ENCODE measurements around the gene GSX2.
"Not testable (repeated sequence)": the region's sequence is repeated elsewhere in the genome, so short reads cannot be mapped to it uniquely, and the experiment has no call there.

GSX2 gene

DNA sequence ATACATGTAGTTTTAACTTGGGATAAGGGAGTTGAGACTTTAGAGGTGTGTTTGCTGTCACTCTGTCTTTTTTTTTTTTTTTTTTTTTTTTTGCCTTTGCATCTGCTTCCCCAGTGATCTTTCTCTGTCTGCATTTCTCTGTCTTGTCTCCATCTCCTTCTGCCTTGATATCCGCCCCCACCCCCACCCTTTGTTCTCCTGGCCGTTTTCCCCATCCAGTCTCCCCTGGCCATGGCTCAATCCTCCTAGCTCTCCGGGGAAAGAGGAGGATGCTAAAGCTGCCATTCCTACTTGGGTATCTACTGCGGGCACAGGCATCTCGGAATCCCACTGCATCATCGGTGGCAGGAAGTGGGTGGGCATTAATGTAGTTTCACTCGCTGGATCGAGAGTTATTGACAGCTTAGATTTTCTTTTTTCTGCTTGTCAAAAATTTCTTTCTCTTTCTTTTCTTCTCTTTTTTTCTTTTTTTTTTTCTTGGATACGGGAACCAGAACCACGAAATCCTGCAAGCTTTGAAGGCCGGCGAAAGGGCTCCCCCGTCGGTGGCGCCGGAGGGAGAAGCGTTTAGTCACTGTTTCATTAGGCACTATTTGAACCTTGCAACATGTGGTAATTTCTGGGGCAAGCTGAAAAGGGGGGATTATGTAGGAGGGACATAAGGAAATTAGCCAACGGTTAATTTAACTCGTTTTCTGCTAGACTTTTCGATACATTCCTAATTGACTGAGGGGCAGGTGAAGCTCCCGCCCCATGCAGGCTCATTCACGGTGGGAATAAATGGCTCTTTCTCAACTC lies 8.2 kb downstream of the GSX2 start:
- DNase-seq = no peak

DNA sequence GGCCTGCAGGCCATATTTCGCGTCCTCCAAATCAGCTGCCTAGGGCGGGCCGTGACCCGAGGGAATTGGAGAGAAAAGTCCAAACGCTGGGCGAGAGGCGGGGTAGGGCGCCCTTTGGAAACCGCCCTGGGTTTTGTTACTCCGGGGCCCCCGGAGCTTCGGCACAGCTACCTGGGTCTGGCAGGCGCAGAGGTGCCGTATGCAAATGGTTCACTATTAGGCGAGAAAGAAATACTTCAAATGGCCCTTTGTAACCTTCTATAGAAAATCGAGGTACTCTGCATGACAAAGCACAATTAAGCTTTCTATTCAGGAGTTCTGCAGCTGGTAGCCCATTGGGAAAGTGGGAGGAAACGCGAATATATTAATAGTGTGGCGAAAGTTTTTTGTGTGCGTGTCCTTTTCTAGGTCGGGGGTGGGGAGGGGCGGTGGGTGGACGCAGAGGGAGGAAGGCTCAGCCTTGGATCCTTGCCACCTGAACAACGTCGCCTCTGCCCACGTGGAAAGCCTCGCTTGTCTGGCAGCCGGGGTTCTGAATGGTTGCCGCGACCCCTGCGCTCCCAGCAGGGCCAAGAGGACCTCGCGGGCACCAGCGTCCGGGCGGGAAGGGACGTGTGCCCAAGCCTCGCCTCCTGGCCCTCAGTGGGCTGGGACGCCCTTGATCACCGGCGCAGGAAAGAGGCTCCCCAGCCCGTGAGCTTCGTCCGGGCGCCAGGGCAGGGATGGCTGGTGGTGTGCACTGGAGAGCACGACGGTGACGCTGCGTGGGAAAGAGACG lies 9.5 kb downstream of the GSX2 start:
- no peak for DNase-seq

DNA sequence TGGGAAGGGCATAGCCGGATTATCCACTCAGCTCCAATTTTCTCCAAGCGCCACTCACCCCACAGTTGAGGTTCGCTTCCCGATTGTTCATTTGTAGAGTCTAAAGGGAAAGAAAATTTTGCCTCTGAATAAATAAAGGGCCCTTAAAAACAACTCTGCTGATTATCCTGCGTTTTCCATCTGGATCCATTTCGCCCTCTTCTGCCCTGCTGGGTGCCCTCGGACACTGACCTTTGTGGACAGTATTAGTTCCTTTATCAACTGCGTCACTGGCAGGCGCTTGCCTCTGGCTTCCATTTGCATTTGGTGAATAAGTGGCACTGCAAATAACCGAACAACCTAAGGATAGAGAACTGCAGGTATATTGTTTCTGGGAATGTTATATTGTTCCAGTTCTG lies 10.1 kb downstream of the GSX2 start:
- DNase-seq = no peak

DNA sequence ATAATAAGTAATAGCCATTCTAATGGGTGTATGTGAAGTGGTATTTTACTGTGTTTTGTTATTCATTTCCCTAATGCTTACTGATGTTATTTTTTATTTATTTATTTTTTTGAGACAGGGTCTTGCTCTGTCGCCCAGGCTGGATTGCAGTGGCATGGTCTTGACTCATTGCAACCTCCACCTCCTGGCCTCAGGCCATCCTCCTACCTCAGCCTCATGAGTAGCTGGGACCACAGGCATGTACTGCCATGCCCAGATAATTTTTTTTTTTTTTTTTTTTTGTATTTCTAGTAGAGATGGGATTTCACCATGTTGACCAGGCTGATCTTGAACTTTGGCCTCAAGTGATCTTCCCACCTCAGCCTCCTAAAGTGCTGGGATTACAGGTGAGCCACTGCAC lies 13.2 kb downstream of the GSX2 start:
- DNase-seq = not testable (repeated sequence)

DNA sequence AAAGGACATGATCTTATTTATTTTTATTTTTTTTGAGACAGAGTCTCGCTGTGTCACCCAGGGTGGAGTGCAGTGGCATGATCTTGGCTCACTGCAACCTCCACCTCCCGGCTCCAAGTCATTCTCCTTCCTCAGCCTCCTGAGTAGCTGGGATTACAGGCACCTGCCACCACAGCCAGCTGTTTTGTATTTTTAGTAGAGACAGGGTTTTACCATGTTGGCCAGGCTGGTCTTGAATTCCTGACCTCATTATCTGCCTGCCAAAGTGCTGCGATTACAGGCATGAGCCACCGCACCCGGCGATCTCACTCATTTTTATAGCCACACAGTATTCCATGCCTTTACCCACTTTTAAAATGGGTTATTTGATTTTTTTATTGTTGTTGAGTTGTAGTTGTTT lies 16.3 kb downstream of the GSX2 start:
- not testable (repeated sequence) for DNase-seq

DNA sequence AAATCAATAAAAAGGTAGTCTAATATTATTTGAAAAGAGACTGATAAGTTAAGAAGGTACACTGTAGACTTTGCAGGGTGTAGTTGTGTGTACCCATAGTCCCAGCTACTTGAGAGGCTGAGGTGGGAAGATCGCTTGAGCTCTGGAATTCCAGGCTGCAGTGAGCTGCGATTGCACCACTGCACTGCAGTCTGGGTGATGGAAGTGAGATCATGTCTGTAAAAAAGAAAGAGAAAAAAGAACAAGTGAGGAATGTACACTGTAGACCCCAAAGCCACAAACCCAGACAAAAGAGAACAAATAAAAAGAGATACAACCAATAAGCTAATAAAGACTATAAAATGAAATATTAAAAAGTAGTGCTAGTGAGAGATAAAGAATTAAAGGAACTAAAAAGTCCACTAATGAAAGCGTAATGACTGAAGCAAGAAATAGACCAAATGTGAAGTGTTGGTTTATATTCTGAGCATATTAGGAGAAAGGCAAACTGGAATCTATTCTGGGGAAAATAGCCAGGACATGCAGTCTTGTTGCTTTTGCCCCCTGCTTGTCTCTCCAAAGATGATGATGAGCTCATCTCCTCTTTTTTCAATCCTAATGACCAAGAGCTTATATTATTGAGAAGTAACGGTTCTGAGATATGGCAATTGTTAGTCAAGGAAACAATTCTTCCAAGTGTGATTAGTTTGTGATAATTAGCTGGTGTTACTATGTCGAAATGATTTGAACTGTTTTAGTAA lies 19.1 kb downstream of the GSX2 start:
- no peak for DNase-seq

DNA sequence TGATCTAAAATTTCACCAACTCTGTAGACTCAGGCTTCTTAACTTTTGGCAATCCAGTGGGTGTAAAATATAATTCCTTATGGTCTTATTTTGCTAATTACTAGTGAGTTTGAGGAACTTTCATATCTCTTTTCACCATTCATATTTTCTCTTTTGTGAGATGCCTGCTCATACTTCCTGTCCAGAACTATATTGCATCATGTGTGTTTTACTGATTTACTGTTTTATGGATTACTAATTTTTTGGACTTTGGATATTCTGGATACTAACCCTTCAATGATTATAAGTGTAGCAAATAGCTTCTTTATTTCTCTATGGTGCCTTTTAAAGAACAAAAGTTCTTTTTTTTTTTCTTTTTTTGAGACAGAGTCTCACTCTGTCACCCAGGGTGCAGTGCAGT lies 20.6 kb downstream of the GSX2 start:
- no peak for DNase-seq

DNA sequence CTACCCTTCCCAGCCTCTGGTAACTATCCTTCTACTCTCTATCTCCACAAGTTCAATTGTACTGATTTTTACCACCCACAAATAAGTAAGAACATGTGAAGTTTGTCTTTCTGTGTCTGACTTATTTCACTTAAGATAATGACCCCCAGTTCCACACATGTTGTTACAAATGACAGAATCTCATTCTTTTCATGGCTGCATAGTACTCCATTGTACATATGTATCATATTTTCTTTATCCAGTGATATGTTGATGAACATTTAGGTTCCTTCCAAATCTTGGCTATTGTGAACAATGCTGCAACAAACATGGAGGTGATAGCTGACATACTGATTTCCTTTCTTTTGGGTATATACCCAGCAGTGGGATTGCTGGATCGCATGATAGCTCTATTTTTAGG lies 27.7 kb downstream of the GSX2 start:
- no peak for DNase-seq

DNA sequence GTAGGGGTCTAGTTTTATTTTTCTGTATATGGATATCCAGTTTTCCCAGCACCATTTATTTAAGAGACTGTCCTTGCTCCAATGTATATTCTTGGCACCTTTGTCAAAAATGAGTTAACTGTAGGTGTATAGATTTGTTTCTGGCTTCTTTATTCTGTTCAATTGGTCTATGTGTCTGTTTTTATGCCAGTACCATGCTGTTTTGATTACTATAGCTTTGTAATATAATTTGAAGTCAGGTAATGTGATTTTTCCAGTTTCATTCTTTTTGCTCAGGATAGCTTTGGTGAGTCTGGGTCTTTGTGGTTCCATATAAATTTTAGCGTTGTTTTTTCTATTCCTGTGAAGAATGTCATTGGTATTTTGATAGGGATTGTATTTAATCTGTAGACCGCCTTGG lies 28.7 kb downstream of the GSX2 start:
- DNase-seq = not testable (repeated sequence)

DNA sequence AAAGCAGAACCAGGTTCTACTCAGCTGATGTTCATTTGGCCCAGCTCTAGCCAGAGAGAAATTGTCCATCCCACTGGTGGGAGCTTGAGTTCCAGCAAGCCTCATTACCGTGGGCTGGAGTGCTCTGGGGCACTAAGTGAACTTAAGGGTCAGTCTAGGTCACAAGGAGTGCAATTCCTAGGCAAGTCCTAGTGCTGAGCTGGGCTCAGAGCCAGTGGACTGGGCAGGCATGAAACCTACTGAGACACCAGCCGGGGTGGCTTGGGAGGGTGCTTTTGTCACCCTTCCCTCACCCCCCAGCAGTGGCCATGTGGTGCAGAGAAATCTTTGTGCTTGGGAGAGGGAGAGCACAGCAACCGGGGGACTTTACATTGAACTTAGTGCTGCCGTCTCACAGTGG lies 39.4 kb downstream of the GSX2 start:
- no peak for DNase-seq

DNA sequence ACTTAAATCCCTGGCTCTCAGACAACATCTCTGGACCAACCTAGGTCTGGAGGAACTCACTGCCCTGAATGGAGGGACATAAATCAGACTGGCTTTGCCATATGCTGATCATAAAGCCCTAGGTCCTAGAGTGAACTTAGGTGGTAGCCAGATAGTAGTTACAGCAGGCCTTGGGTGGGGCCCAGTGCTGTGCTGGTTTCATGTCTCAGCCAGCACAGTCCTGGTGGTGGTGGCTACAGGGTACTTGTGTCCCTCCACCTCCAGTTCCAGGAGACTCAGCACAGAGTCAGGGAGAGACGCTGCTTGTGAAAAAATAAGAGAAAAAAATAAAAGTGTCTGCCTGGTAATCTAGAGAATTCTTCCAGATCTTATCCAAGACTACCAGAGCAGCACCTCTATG lies 40.3 kb downstream of the GSX2 start:
- no peak for DNase-seq

DNA sequence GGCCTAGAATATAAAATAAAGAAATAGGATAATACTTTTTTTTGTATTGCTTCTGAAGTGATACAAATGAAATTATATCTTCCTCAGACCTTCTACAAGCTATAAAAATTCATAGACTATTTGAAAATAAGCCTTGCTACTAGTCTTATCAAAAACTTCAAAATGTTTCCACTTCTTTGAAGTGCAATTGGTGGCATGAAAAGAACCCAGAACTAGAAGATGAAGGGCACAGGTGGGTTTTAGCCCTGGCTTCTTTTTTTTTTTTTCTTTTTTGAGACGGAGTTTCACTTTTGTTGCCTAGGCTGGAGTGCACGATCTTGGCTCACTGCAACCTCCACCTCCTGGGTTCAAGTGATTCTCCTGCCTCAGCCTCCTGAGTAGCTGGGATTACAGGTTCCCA lies 44.2 kb downstream of the GSX2 start:
- DNase-seq = no peak

DNA sequence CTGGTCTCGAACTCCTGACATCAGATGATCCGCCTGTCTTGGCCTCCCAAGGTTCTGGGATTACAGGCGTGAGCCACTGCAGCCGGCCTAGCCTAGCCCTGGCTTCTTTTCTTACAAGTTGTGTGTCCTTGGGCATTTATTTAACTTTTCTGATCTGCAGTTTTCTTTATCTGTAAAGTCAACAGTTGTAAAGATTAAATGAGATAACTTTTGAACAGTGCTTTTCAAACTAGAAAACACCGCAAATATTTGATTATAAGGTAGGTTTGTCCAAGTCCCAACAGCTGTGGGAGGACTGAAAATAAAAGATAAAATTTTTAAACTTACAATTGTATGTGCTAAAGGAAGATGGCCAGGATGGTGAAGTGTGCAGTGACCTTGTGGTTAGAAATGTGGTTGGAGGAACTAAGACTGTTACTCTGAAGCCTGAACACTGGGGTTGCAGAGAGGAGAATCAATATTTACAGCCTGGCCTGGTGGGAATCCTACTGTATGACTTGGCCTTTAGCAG lies 44.8 kb downstream of the GSX2 start:
- DNase-seq = no peak

DNA sequence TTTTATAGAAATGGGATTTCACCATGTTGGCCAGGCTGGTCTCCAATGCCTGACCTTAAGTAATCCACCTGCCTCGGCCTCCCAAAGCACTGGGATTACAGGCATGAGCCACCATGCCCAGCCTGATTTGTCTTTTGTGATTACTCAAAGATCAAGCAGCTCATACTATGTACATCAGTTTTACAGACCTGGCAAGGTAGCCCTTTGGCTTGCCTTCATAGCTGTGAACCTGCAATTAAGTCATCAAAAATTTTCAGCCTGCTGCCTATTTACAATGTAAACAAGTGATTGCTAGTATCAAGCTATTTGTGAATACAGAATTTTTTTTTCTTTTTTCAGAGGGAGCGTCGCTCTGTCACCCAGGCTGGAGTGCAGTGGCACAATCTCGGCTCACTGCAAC lies 46.2 kb downstream of the GSX2 start:
- DNase-seq = no peak

DNA sequence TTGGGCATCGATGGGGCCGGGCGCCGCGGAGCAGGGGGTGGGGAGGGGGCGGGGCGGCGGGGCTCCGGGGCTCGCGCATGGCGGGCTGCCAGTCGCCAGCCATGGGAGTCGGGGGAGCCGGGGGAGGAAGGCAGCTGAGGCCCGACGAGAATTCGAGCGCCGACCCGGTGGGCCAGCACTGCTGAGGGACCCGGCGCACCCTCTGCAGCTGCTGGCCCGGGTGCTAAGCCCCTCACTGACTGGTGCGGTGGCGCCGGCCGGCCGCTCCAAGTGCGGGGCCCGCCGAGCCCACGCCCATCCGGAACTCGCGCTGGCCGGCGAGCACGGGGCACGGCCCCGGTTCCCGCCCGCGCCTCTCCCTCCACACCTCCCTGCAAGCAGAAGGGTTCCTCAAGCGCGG lies 49.4 kb downstream of the GSX2 start:
- no peak for DNase-seq
